A549 (cell line): ENCODE data around the gene MAP7D3.

Experiments
- CBX2 ChIP-seq: fragments of 200-600 bp; sonication (generic); IDR thresholded peaks from 2 replicates; pipeline ENCODE4 v1.6.1; 2016; ENCODE audit warnings: low read depth, mild to moderate bottlenecking, borderline replicate concordance
- CBX8 ChIP-seq: fragments of 200-600 bp; sonication (generic); IDR thresholded peaks from 2 replicates; pipeline ENCODE4 v1.6.1; 2016
- CTCF ChIP-seq: fragments of >200 bp; sonication (Bioruptor Twin); formaldehyde crosslinking; IDR thresholded peaks from 3 replicates; pipeline ENCODE4 v1.5.1; 2016
- EP300 ChIP-seq, 2 experiments: fragments of >200 bp; sonication (Bioruptor Twin); formaldehyde crosslinking; IDR thresholded peaks; 2 replicates in 1 of 2; 3 replicates in 1 of 2; pipeline ENCODE4 v1.6.1; 2016 to 2017
- JUN ChIP-seq, 2 experiments: fragments of >200 bp; sonication (Bioruptor Twin); formaldehyde crosslinking; IDR thresholded peaks; 2 replicates in 1 of 2; 3 replicates in 1 of 2; pipeline ENCODE4 v1.6.1; 2016 to 2017
- JUNB ChIP-seq: fragments of >200 bp; sonication (Bioruptor Twin); formaldehyde crosslinking; IDR thresholded peaks from 2 replicates; pipeline ENCODE4 v1.6.1; 2016
- MYC ChIP-seq: IDR thresholded peaks from 2 replicates; pipeline ENCODE4 v1.6.1; 2012; ENCODE audit warnings: mild to moderate bottlenecking, inconsistent platforms, low read length, improper control_type of control experiment, borderline replicate concordance
- PHF8 ChIP-seq: fragments of 200-600 bp; sonication (generic); IDR thresholded peaks from 2 replicates; pipeline ENCODE4 v1.6.1; 2016; ENCODE audit warnings: low read depth, mild to moderate bottlenecking, antibody characterized with exemption, moderate library complexity, borderline replicate concordance
- RARB ChIP-seq: fragments of 250-450 bp; sonication (Bioruptor Pico); IDR thresholded peaks from 2 replicates; pipeline ENCODE4 v1.8.0; 2021; ENCODE audit warnings: mild to moderate bottlenecking, moderate library complexity
- RNF2 ChIP-seq: fragments of 200-600 bp; sonication (generic); IDR thresholded peaks from 2 replicates; pipeline ENCODE4 v1.6.1; 2016; ENCODE audit warnings: low read depth, mild to moderate bottlenecking, antibody characterized with exemption, moderate library complexity, borderline replicate concordance
- SMC3 ChIP-seq: fragments of >200 bp; sonication (Bioruptor Twin); formaldehyde crosslinking; IDR thresholded peaks from 3 replicates; pipeline ENCODE4 v1.6.1; 2018; ENCODE audit warnings: inconsistent platforms
- USF2 ChIP-seq: fragments of 450-650 bp; IDR thresholded peaks from 2 replicates; pipeline ENCODE4 v1.6.1; 2014; ENCODE audit warnings: antibody characterized with exemption
- ZC3H11A ChIP-seq: fragments of 450-650 bp; IDR thresholded peaks from 2 replicates; pipeline ENCODE4 v1.6.1; 2014; ENCODE audit warnings: antibody characterized with exemption, mild to moderate bottlenecking

GRCh38 chrX:136251041-136251991 lies at the start of gene MAP7D3:
- TF ChIP-seq SMC3, result no peak
- TF ChIP-seq JUNB, result no peak
- TF ChIP-seq CBX8, result no peak
- no peak for TF ChIP-seq MYC
- no peak for TF ChIP-seq CTCF
- TF ChIP-seq JUN (IDR thresholded peaks at IDR 0.05), result peak in 1 of 2 experiments; percentile 55; a peak in 2 of 5 replicates
- no peak for TF ChIP-seq RNF2
- TF ChIP-seq EP300 (IDR thresholded peaks at IDR 0.05), result no peak
- no peak for TF ChIP-seq USF2
- TF ChIP-seq ZC3H11A, result no peak
- no peak for TF ChIP-seq CBX2
- peak; percentile 83 for TF ChIP-seq PHF8
- TF ChIP-seq RARB, result no peak
